Mucosa of rectum (tissue), 2 donors: ENCODE measurements around the gene ZFP90.

Source experiments
- H3K27ac ChIP-seq, 2 donors: one replicate each; pipeline ENCODE4 v1.7.0; 2013; ENCODE audit warnings: inconsistent platforms in 2 of 2, low read depth in 2 of 2, low read length in 2 of 2
- H3K27me3 ChIP-seq, 2 donors: one replicate each; pipeline ENCODE4 v1.7.0; 2013; ENCODE audit warnings: low read length in 2 of 2; ENCODE audit not compliant: control insufficient read depth in 2 of 2, insufficient read depth in 2 of 2
- H3K36me3 ChIP-seq, 2 donors: one replicate each; pipeline ENCODE4 v1.7.0; 2013; ENCODE audit warnings: low read length in 2 of 2; ENCODE audit not compliant: control insufficient read depth in 2 of 2, insufficient read depth in 2 of 2
- H3K4me1 ChIP-seq, 2 donors: one replicate each; pipeline ENCODE4 v1.7.0; 2013; ENCODE audit warnings: low read length in 2 of 2, mild to moderate bottlenecking in 1 of 2; ENCODE audit not compliant: control insufficient read depth in 2 of 2, insufficient read depth in 2 of 2
- H3K4me3 ChIP-seq, 2 donors: one replicate each; pipeline ENCODE4 v1.7.0; 2013; ENCODE audit warnings: low read length in 2 of 2
- H3K9ac ChIP-seq, 2 donors: one replicate each; pipeline ENCODE4 v1.7.0; 2013; ENCODE audit warnings: low read length in 2 of 2, low read depth in 1 of 2, mild to moderate bottlenecking in 1 of 2
- H3K9me3 ChIP-seq, 2 donors: one replicate each; pipeline ENCODE4 v1.7.0; 2013; ENCODE audit warnings: low read length in 2 of 2; ENCODE audit not compliant: control insufficient read depth in 2 of 2
- donor health status: healthy.
- donor health status: Normal muscosa, but diverticular disease.

ZFP90 gene

DNA sequence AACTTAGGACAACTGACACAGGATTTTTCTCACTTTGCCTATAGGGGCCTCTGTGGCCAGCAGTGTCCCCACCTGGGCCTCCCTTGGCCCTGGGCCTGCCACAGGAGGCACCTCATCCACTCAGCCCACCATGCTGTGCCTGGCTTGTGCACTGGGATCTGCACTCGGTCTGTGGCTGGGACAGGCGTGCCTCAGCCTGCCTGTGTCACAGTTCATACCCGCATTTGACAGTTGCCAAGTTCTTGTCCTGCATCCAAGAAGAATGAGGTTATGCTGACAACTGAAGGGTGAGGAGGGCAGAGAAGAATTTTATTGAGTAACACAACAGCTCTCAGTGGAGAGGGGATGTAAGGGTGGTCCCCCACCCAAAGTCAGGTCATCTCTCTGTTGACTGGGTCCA, 36.0 kb downstream of the ZFP90 start:
- no peak overlapping the region for H3K27ac ChIP-seq
- H3K9me3 ChIP-seq, result peaks cover 6 to 25% of the 10 kb centered on the region in 2 donors
- H3K9ac ChIP-seq, result no peak overlapping the region
- H3K4me3 ChIP-seq, result no peak overlapping the region
- H3K36me3 ChIP-seq, result no peaks in the 10 kb centered on the region
- no peaks in the 10 kb centered on the region for H3K27me3 ChIP-seq
- H3K4me1 ChIP-seq, result no peaks in the 10 kb centered on the region

DNA sequence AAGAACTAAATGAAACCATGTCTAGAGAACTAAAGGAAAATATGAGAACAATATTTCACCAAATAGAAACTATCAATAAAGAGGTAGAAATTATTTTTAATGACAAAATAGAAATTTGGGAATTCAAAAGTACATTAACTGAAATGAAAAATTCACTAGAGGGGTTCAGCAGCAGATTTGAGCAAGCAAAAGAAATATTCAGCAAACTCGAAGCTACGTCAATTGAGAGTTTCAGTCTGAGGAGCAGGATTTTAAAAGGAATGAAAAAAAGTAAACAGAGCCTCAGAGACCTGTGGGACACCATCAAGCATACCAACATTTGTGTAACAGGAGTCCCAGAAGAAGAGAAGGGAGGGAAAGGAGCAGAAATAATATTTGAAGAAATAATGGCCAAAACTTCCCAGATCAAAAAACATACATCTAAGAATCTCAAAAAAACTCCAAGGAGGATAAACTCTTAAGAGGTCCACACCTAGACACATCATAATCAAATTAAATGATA, 38.3 kb downstream of the ZFP90 start:
- H3K27me3 ChIP-seq, result no peaks in the 10 kb centered on the region
- peaks cover 3 to 18% of the 10 kb centered on the region in 2 donors for H3K9me3 ChIP-seq
- H3K4me1 ChIP-seq, result no peaks in the 10 kb centered on the region
- no peak overlapping the region for H3K9ac ChIP-seq
- no peaks in the 10 kb centered on the region for H3K36me3 ChIP-seq
- no peak overlapping the region for H3K27ac ChIP-seq
- H3K4me3 ChIP-seq, result no peak overlapping the region

DNA sequence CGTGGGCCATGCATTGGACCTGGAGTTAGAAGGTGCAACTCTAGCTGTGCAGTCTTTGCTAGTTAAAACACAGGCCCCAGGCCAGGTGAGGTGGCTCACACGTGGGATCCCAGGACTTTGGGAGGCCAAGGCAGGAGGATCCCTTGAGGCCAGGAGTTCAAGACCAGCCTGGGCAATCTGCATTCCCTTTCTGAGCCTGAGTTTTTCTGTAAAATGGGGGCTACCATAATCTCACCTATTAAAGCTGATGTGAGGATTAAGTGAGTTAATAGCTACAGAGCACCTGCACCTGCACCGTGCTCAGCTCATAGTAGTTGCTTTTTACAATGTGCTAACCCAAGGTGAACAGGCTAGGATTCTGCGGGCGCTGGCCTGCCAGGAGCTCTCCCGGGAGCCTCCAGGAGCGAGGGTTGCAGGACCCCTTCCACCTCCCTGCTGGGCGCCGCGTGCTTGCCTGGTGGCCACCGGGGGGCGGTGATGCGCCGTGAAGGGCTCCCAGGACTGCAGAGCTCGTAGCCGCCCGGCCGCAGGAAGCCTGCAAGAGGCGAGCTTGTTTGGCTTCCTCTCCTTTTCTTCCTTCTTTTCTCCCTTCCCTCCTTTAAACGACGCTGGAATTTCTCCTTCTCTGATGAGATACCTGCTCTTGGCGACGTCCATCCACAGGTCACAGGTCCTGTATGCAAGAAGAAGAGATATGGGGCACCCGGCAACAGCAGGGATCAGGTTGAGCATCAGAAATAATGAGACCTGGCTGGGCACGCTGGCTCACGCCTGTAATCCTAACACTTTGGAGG, 51.3 kb downstream of the ZFP90 start:
- no peak overlapping the region for H3K9ac ChIP-seq
- no peaks in the 10 kb centered on the region for H3K4me1 ChIP-seq
- no peaks in the 10 kb centered on the region for H3K36me3 ChIP-seq
- no peak overlapping the region for H3K27ac ChIP-seq
- H3K9me3 ChIP-seq, result no peaks in the 10 kb centered on the region
- peak overlapping the region in 1 of 2 donors; percentile 22 for H3K4me3 ChIP-seq
- no peaks in the 10 kb centered on the region for H3K27me3 ChIP-seq

- H3K9me3 ChIP-seq, result no peaks in the 10 kb centered on the region
- no peaks in the 10 kb centered on the region for H3K36me3 ChIP-seq
- no peaks in the 10 kb centered on the region for H3K4me1 ChIP-seq
- H3K4me3 ChIP-seq, result no peak overlapping the region
- no peaks in the 10 kb centered on the region for H3K27me3 ChIP-seq
- H3K9ac ChIP-seq, result no peak overlapping the region
- H3K27ac ChIP-seq, result no peak overlapping the region
Observed at GRCh38 chr16:68592466-68593337, 53.6 kb downstream of the ZFP90 start.

GRCh38 chr16:68596266-68596665, 57.2 kb downstream of the ZFP90 start:
- no peak overlapping the region for H3K9ac ChIP-seq
- no peak overlapping the region for H3K27ac ChIP-seq
- H3K9me3 ChIP-seq, result no peaks in the 10 kb centered on the region
- no peak overlapping the region for H3K4me3 ChIP-seq
- no peaks in the 10 kb centered on the region for H3K27me3 ChIP-seq
- H3K4me1 ChIP-seq, result no peaks in the 10 kb centered on the region
- H3K36me3 ChIP-seq, result no peaks in the 10 kb centered on the region

GRCh38 chr16:68599586-68599985, 60.5 kb downstream of the ZFP90 start:
- Histone ChIP-seq H3K9me3 (no peaks in the 10 kb centered on the region), H3K36me3 (no peaks in the 10 kb centered on the region), H3K4me3 (no peak overlapping the region), H3K27me3 (no peaks in the 10 kb centered on the region), H3K27ac (no peak overlapping the region), H3K4me1 (no peaks in the 10 kb centered on the region), H3K9ac (no peak overlapping the region)

- H3K4me3 ChIP-seq, result no peak overlapping the region
- H3K36me3 ChIP-seq, result no peaks in the 10 kb centered on the region
- no peaks in the 10 kb centered on the region for H3K9me3 ChIP-seq
- H3K9ac ChIP-seq, result no peak overlapping the region
- H3K4me1 ChIP-seq, result no peaks in the 10 kb centered on the region
- H3K27ac ChIP-seq, result no peak overlapping the region
- no peaks in the 10 kb centered on the region for H3K27me3 ChIP-seq
Observed at GRCh38 chr16:68605746-68606145, 66.7 kb downstream of the ZFP90 start.

- Histone ChIP-seq H3K4me1 (no peaks in the 10 kb centered on the region), H3K36me3 (no peaks in the 10 kb centered on the region), H3K9me3 (no peaks in the 10 kb centered on the region), H3K4me3 (no peak overlapping the region), H3K27me3 (no peaks in the 10 kb centered on the region), H3K9ac (no peak overlapping the region), H3K27ac (no peak overlapping the region)
Observed at GRCh38 chr16:68607443-68607842, 68.4 kb downstream of the ZFP90 start.

DNA sequence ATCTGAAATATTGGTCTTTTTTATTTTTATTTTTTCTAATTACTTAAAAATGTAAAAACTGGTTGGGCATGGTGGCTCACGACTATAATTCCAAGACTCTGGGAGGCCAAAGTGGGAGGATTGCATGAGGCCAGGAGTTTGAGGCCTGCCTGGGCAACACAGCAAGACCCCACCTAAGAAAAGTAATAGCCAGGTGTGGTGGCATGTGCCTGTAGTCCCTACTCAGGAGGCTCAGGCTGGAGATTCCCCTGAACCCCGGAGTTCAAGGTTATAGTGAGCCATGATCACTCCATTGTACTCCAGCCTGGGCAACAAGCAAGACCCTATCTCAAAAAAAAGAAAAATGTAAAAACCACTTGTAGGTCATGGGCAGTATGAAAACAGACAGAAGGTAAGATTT, 69.2 kb downstream of the ZFP90 start:
- H3K9me3 ChIP-seq, result peaks cover 0 to 2% of the 10 kb centered on the region in 2 donors
- H3K36me3 ChIP-seq, result no peaks in the 10 kb centered on the region
- no peak overlapping the region for H3K27ac ChIP-seq
- H3K4me1 ChIP-seq, result no peaks in the 10 kb centered on the region
- H3K27me3 ChIP-seq, result no peaks in the 10 kb centered on the region
- H3K4me3 ChIP-seq, result no peak overlapping the region
- H3K9ac ChIP-seq, result no peak overlapping the region

GRCh38 chr16:68612996-68613395, 73.9 kb downstream of the ZFP90 start:
- Histone ChIP-seq H3K4me3 (no peak overlapping the region), H3K9me3 (peaks cover 0 to 7% of the 10 kb centered on the region in 2 donors), H3K9ac (no peak overlapping the region), H3K27ac (no peak overlapping the region), H3K27me3 (no peaks in the 10 kb centered on the region), H3K4me1 (no peaks in the 10 kb centered on the region), H3K36me3 (no peaks in the 10 kb centered on the region)
